Brain microvascular endothelial cell (primary cell): ENCODE measurements around the gene LRRC32.

Source experiments
- DNase-seq: peaks from one replicate; pipeline ENCODE4 v3.0.0-alpha.2; 2020
- H3K27ac ChIP-seq: fragments of 250-450 bp; sonication (Bioruptor Pico); 2 replicates; pipeline ENCODE4 v1.5.1; 2020; ENCODE audit warnings: mild to moderate bottlenecking, moderate library complexity
- H3K27me3 ChIP-seq: fragments of 250-450 bp; sonication (Bioruptor Pico); replicated peaks from 2 replicates; pipeline ENCODE4 v1.5.1; 2020; ENCODE audit warnings: mild to moderate bottlenecking
- H3K36me3 ChIP-seq: fragments of 250-450 bp; sonication (Bioruptor Pico); replicated peaks from 2 replicates; pipeline ENCODE4 v1.5.1; 2020; ENCODE audit warnings: mild to moderate bottlenecking
- H3K4me3 ChIP-seq: 2 replicates; pipeline ENCODE4 v1.5.1; 2011; ENCODE audit warnings: low read depth, mild to moderate bottlenecking, control low read depth, low read length, moderate library complexity
- in situ Hi-C: cut with HindIII; loops from 2 replicates; pipeline ENCODE4 v1.10.0; 2017; ENCODE audit warnings: low sequenced_read_pairs, low pct_ligation_motif_present
- TF ChIP-seq, protein P1 (sequence below): IDR thresholded peaks from 2 replicates; pipeline ENCODE4 v1.5.1; 2011; ENCODE audit warnings: low read depth, mild to moderate bottlenecking, moderate library complexity, low read length, control low read depth, inconsistent platforms; ENCODE audit errors: missing control alignments

The LRRC32 gene

GRCh38 chr11:76685237-76685636 is 14.7 kb upstream of the LRRC32 start:
- DNase-seq, result no peak
- no peaks in the 10 kb centered on the region for H3K27me3 ChIP-seq
- no peak overlapping the region for H3K4me3 ChIP-seq
- TF ChIP-seq, protein P1, sequence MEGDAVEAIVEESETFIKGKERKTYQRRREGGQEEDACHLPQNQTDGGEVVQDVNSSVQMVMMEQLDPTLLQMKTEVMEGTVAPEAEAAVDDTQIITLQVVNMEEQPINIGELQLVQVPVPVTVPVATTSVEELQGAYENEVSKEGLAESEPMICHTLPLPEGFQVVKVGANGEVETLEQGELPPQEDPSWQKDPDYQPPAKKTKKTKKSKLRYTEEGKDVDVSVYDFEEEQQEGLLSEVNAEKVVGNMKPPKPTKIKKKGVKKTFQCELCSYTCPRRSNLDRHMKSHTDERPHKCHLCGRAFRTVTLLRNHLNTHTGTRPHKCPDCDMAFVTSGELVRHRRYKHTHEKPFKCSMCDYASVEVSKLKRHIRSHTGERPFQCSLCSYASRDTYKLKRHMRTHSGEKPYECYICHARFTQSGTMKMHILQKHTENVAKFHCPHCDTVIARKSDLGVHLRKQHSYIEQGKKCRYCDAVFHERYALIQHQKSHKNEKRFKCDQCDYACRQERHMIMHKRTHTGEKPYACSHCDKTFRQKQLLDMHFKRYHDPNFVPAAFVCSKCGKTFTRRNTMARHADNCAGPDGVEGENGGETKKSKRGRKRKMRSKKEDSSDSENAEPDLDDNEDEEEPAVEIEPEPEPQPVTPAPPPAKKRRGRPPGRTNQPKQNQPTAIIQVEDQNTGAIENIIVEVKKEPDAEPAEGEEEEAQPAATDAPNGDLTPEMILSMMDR, result no peak
- H3K27ac ChIP-seq, result no peak overlapping the region
- in situ Hi-C loops, result no loop called here
- H3K36me3 ChIP-seq, result no peaks in the 10 kb centered on the region

GRCh38 chr11:76684516-76684915 is 14.0 kb upstream of the LRRC32 start:
- Histone ChIP-seq H3K36me3 (no peaks in the 10 kb centered on the region), H3K27ac (no peak overlapping the region), H3K27me3 (no peaks in the 10 kb centered on the region), H3K4me3 (no peak overlapping the region)
- TF ChIP-seq, protein P1, result no peak
- no peak for DNase-seq
- in situ Hi-C loops, result no loop called here

GRCh38 chr11:76683161-76684095 is 12.9 kb upstream of the LRRC32 start:
- H3K27me3 ChIP-seq, result no peaks in the 10 kb centered on the region
- no peak for DNase-seq
- TF ChIP-seq, protein P1, result no peak
- no peaks in the 10 kb centered on the region for H3K36me3 ChIP-seq
- in situ Hi-C loops, result no loop called here
- no peak overlapping the region for H3K27ac ChIP-seq
- H3K4me3 ChIP-seq, result no peak overlapping the region

DNA sequence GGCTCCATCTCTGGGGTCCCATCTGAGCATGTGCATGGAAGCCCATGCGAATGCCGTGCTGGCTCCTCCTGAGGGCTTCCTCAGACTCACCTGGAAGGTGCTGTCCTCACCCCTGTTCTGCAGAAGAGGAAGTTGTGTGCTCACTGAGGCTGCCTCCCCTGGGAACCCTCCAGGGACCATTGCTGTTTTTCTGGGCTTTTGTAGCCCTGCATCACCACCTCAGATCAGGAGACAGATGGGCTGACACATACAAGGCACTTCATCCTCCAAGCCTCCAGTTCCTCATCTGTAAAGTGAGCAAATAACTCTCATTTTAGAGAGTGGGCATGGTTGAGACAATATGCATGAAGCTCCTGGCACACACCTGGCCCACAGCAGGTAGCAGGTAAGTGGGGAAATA is 12.1 kb upstream of the LRRC32 start:
- no peak for DNase-seq
- in situ Hi-C loops, result no loop called here
- TF ChIP-seq, protein P1, result no peak
- no peaks in the 10 kb centered on the region for H3K27me3 ChIP-seq
- no peak overlapping the region for H3K4me3 ChIP-seq
- H3K36me3 ChIP-seq, result no peaks in the 10 kb centered on the region
- H3K27ac ChIP-seq, result no peak overlapping the region

DNA sequence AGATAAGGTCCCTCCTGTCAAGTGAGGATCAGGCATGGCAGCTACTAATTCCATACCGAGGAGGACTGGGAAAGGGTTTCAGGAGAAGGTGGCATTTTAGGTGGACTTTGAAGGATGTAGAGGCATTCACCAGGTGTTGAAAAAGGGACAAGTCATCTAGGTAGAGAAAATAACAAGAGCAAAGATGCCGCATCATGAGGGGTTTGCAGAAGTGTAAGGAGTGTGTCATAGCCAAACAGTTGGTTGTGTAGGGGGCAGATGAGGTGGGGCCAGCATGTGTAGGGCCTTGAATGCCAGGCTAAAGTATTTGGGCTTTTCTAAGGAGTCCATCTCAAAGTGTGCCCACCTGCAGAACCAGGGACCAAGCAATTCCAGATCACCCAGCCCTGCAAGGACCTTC is 11.6 kb upstream of the LRRC32 start:
- H3K27me3 ChIP-seq, result no peaks in the 10 kb centered on the region
- DNase-seq, result no peak
- in situ Hi-C loops, result no loop called here

More for the DNA sequence above, 11.6 kb upstream of the LRRC32 start:
- no peak overlapping the region for H3K27ac ChIP-seq
- TF ChIP-seq, protein P1, result no peak
- no peak overlapping the region for H3K4me3 ChIP-seq
- no peaks in the 10 kb centered on the region for H3K36me3 ChIP-seq
